Midbrain (tissue), 1 donor: Measurements from ENCODE around the gene MAGEE2.
"Not testable (repeated sequence)": the region's sequence is repeated elsewhere in the genome, so short reads cannot be mapped to it uniquely, and the experiment has no call there.

Source experiments
- DNase-seq: peaks from one replicate; lab custom pipeline; 2025; lab: John Stamatoyannopoulos, UW

The MAGEE2 gene

DNA sequence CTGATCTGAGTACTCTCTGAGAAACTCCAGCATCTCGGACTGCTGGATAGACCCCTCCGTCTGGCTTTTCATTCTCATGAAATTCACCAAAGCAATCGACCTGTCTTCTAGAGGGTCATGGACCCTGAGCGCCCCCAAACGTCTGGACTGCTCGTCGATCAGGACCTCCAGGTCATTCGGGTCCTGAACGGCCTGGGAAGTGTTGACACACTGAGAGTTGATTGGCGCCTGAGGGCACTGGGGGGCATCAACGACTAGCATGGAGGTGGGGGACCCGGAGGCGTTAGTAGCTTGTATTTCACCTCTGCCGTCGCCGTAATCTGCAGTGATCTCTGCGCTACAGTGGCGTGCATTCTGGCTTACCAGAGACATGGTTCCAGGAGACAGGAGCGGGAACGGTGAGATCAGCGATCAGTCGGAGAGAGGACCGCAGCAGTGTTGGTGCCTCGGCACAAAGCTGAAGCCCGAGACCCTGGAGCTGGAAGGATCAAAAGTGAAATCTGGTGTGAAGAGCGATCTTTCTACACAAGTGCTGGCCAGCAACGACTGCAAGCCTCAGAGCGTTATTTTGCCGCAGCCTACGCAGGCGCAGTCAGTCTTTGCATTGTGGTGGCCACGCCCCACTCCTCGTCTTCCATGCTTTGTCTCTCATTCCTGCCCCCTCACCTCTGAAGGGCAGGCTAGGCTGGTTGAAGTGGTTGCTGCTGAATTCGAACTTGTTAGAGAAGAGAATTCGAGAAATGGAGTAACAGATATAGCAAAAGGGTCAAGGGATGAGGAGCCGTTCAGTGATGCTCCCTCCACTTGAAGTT, at the start of gene MAGEE2:
MAGEE2 (minus strand) TSS at position 575 of the 812 bp plus-strand sequence; CDS start at position 372, 203 bp downstream.
- peak; percentile 0 for DNase-seq

- no peak for DNase-seq
Measured at GRCh38 chrX:75786290-75786689, 1.2 kb upstream of the MAGEE2 start.

GRCh38 chrX:75781611-75782010, 3.4 kb downstream of the MAGEE2 start:
- DNase-seq: peak; percentile 29

GRCh38 chrX:75768063-75768462, 17.0 kb downstream of the MAGEE2 start:
- not testable (repeated sequence) for DNase-seq

- no peak for DNase-seq
Measured at GRCh38 chrX:75748431-75748830, 36.6 kb downstream of the MAGEE2 start.

DNA sequence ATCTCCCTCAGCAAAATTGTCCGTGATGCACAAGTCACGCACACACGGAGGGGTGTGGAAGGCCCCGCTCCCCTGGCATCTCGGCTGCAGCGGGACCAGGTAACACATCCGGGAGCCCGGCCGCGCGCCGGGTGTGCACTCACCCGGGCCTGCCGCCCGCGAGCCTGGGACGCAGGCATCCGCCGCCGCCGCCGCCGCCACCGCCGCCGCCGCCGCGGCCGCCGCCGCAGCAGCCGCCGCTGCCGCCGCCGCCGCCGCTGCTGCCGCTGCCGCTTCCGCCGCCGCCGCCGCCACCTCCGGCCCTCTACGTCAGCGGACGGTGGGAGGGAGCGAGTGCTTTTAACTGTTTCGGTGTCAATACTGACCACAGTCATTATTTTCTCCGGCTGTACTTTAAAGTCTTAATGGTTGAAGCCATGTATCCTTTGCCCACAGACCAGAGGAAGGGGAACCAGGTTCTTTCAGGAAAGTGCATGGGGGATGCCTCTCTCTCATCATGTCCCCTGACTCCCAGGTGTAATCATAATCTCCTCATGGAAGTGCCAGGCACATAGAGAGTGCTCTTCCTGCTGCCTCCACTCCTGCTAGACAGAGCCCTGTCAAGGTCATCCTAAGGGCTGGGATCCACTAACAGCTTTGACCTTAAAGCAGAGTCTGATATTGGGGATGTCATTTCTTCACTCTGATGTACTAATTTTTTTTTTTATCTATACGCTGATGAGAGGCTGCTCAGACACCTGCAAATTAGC, 38.0 kb downstream of the MAGEE2 start:
- DNase-seq: no peak
